Measurements from ENCODE around the gene CD180.
A peak's percentile ranks its signal among the peaks of the same experiment; 100 is the strongest.

CD180 gene

DNA sequence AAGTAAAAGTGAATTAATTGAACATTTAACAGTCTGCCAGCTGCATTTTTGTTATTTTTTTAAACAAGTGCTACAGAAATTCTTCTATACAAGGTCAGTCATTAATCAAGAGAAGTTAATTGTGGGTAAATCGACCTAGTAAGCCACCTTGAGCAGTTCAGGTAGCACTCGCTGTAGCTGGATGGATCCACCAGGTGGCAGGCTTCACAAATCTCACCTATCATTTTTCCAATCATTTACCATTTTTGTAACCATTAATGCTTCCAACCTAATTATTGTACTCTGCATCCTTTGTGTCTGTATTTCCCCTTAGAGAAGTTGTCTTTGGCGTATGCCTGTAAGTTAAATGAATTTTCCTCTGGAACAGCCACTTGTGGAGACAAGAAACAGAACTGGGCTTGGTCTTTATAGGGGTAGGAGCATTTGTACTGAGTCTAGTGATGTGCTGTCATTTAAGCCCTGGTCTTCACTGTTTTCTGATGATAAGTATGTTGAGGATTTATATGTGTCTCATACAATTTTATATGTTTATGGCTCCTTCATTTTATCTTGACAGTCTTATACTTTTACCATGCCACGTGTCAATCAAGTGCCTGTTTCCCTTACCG is 39.5 kb downstream of the CD180 start:
- DNase-seq = peak; percentile 21 to 27

DNA sequence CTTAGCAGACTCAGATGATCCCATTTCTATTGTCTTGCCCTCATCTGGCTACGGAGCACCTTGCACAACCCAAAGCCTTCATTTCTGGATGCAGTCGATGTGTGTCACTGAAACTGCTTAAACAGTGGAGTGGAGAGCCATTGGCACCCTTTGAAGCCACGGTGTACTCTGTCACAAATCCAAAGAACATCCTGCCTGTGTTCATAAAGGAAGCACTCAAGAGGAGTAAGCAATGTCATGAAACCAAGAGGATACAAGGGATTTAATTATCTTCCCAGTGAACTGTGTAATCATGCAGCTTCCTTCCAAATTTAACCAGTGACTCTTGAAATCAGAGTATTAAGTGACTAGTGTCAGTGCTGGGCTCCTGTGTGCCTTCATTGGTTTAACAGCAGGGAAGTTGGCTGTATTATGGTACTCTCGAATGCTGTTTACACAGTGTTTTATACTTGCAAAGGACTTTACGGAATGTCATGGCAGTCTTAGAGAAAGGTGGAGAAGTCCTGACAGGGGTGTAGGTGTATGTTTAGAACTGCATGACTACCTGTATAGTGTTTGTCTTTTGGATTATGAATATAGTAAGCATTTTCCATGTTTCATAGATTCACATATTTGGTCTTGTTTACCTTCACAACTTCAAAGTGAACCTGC is 41.9 kb downstream of the CD180 start:
- DNase-seq = no peak

DNA sequence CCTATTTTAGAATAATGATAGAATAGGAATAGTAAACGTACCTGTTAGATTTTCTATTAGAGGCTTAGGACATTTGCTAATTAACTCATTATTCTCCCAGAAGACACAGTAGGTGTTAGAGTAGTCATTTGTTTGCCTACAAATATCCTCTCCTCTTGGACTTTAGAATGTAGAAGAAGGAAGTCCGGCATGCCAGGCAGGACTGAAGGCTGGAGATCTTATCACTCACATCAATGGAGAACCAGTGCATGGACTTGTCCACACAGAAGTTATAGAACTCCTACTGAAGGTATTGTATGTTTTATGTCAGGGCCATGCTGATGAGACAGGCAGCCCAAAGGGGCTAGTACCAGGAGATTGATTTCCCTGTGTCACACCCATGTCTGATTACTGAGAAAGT is 43.3 kb downstream of the CD180 start:
- no peak for DNase-seq

DNA sequence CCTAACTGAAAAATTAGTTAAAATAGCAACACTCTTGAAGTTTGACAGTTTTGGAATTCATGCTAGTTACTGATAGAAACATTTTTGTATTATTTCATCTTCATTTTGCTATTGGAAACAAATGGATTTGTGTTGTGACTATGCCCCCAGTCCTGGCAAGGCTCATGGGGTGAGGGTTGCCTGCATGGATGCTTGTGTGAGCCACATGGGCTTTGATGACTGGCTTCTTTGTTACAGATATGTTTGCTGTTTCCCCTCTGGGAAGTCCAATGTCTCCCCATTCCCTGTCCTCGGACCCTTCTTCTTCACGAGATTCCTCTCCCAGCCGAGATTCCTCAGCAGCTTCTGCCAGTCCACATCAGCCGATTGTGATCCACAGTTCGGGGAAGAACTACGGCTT is 44.2 kb downstream of the CD180 start:
- DNase-seq = no peak

DNA sequence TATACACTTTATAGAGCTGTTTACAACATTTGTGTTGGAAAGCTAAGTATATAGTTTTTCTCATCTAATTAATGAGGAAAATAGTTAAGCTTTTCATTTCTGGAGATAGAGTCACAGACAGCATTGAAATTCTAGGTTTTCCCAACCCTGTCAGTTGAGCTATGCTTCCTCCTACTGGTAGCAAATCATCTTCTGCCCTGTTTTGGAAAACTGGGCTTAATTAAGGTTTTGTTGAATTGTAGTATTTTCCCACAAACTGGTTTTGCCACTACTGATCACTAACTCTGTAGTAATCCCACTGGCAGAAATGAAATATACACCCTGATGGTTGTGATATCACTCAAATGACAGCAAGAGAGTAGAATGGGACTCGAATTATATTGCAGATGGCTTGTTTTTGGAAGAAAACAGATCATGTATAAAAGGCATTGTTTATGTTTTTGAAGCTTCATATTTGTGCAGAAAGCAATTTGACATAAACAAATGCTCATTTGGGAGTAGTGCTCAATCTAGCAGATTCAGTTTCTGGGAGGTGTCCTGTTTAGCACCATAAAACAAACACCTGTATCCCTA is 46.6 kb downstream of the CD180 start:
- DNase-seq = peak in 1 of 2 experiments; percentile 5

DNA sequence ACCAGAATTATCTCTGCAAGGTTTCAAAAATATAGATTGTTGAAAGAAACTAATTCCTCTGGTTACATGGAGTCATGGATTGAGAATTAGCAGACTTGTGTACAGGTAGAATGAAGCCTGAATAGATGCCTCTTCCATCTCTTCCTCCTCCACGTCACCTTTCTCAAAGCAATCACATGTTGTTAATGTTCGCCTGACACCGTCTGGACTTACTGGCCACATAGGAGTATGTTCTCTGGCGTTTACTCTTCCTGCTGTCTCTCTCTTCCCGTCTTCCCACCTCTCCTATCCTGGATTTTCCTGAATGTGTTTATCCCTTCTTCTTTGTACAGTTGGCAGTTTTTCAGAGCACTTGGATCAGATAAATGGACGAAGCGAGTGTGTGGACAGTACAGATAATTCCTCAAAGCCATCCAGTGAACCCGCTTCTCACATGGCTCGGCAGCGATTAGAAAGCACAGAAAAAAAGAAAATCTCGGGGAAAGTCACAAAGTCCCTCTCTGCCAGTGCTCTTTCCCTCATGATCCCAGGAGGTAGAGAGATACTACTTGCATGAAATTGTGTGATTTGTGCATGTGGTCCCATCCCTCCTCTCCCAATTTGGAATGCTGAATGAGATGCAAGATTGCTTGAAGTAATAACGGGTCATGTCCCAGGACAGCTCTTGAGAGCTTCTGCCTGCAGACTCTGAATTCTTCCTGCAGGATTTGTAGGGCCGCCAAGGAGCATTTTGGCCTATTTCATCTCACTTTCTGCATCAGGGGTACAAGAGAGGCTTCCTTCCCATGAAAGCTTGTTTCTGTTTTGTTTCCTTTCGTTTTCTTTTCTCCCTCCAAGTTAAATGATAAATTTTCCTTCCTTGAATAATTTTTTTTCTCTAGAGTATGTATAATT is 47.3 kb downstream of the CD180 start:
- DNase-seq = no peak

DNA sequence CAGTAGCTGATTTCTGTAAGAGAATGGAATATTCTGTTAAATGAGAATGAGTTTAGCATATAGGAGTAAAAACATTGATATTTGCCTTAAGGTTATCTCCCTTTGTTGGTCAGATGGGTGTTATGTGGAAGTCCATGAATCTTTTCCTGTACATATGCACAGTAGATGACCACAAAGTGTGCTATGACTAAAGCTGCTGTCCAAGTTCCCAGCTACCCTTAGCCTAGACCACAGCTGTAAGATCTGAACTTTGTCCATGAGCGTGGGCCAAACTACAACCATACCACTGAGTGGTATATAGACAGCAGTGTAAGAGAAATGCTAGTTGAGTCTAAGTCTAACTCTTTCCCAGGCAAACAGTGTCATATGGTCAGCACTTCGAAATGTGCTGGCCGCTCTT is 48.8 kb downstream of the CD180 start:
- DNase-seq = no peak

DNA sequence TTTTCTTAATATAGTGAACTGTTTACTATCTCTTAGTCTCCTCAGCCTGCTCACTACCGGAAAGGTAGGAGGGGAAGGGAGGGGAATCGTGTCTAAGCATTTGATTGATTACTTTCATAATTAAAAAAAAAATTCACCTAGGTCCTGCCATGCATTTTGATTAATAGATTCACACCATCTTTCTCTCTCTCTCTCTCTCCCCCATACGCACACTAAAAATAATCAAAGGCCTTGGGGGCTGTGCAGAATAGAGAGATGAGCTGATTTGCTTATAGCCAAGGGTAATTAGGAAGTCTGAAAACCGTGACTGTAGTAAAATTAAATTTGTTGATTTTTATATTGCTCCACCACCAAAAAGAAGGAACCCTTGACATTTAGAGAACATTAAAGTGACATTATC is 49.6 kb downstream of the CD180 start:
- no peak for DNase-seq

DNA sequence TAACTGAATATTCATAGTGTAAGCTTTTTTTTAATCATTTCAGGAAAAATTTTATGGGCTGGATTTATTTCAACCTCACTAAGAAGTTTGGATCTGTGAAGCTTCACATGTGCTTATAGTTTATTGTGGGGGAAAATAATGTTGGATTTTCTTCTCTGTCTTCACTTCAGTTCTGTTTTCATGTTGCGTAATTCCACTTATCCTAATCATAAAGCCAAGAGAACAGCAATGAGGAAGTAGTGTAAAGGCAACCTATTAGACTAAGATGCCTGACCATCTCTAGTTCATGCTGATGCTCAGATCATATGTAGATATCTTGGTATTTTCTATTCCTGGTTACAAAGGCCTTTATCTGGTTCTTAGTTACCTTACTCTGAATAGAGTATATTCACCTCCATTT is 50.0 kb downstream of the CD180 start:
- peak; percentile 80 to 84 for DNase-seq

DNA sequence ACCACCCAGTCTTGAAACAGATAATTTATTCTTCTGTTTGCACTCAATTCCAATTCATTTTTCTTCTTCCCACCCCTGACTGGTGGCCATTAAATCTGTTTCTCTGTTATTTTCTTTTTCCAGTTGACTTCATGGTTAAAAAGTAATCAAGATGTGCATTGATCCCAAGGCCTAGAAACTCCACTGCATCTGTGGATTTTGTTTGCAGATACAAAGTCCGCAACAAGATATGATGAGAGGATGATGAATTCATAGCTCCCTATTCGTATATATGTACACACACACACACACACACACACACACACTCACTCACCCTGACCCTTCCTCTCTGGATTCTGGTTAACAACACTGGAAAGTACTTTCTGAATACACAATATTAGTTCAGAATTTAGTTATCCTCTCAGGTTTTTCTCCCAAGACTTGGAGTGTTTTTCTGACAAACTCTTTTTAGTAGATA is 52.4 kb downstream of the CD180 start:
- no peak for DNase-seq

DNA sequence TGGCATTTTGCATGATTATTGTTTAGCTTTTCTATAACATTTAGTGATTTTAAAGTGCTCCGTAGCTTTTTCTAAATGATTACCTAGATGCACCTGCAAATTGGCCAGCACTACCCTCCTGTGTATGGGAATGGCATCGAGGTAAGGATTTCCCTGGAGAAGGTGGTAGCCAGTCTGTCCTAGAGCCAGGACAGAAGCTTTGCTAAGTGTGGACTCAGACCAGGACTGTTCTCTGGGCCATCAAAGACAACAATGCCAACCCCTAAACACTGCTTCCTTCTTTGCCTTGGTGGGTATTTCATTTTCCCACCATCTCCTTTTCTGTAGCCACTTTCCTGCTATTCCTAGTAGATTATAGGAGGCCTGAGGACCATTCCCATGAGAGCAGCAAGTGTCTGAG is 53.0 kb downstream of the CD180 start:
- DNase-seq = no peak

DNA sequence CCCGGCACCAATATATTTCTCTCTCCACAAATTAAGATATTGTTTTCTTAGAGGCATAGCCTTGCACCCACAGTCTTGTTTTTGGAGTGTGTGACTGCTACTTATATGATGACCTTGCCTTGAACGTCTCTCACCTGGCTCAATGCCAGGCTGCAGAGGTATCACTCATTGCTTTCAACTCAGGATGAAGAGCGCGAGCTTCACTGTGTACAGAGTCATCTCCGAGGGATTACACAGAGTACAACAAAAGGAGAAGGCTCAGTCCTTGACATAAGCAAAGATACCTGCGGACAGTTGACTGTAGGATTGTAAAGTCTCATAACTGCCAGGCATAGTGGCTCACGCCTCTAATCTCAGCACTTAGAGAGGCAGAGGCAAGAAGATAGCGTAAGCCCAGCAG is 53.8 kb downstream of the CD180 start:
- DNase-seq = no peak

DNA sequence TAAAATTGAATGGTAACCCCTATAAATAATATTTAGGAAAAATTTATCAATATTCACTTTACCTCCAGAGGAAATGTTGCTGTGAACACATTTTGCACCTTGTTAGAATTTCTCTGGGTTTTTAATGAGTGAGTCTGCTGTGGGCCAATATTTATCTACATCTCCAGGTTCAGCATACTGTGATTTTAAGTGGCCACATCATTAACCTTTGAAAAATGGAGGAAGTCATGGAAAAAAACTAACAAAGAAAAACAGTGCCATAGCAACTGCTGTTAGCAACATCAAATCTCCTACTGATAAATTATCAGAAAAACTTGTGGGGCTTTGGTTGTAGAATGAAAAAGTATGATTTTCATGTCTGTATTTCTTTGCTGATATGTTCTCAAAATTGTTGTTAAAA is 55.0 kb downstream of the CD180 start:
- no peak for DNase-seq

DNA sequence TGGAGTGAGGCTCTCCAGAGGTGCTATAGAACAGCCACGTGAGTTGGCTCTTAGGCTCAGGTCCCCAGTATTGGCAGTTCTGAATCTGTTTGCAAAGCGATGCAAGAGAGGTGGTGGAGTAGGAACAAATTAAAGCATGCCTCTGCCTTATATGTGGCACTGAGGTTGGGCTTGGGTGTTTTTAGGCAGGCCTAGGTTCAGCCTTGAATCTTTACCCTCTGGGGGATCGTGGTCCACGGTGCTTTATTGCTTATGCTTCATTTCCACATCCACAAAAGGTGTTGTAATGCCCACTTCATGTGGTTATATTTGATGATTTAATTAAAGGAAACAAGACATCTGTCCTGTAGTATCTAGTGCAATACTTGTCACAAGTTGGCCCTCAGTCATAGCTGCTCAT is 56.2 kb downstream of the CD180 start:
- DNase-seq = no peak

DNA sequence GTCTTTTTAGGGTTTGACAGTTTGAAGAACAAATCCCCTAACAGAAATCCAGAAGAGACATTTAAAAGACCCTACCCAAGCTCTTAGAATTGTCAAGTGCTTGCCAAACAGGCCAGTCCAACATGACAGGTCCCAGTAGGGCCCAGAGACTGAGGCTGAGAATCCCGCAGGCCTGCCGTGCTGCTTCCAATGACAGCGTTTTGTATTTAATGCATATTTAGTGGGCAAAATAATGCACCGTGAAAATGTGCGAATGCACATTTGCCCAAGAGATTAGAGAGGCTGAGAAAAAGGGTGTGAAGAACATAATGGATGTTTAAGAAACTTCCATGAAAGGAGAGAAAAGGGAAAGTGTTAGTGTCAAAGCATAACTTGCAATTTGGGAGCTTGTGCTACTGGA is 57.6 kb downstream of the CD180 start:
- no peak for DNase-seq

DNA sequence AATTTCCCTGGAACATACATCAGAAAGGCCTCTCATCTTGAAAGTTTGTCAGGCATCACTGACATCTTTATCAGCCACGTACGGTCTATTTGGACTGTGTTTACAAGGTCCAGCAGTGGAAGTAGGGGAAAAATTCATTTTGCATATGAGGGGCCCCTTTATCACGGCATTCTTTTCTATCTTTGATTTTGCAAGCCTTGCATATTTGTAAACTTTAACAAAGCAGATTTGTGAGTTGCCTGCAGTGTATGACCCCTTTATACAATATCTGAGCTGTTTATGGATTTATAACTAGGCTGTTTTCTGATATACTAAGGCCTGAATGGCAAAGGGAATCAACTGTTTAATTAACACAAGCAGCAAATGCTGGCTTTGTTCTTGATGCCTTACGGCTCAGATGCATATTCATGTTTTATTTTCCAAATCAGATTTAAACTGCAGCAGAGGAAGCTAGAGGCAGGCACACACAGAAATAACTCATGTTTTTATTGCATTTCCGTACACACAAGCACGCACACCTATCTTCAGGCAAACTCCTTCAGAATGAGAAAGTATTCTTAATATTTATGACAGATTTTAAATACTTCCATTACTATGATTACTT is 61.1 kb downstream of the CD180 start:
- no peak for DNase-seq

DNA sequence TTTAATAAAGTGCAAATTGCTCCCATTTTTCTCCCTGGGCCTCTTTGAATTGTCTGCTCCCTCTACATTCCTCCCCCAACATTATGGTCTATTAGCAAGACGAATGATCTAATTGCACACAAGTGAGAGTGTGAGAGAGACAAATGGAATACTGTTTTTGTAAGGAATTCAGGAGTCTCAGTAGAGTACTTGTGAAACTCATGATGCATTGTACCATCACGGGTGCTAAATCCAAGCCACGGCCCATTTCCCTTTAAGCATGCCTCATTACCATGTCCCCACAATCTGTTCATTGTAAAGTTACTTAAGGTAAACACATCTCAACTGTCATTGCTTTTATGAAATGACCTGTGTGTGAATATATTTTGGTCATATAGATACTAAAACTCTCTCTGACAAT is 62.8 kb downstream of the CD180 start:
- DNase-seq = no peak

DNA sequence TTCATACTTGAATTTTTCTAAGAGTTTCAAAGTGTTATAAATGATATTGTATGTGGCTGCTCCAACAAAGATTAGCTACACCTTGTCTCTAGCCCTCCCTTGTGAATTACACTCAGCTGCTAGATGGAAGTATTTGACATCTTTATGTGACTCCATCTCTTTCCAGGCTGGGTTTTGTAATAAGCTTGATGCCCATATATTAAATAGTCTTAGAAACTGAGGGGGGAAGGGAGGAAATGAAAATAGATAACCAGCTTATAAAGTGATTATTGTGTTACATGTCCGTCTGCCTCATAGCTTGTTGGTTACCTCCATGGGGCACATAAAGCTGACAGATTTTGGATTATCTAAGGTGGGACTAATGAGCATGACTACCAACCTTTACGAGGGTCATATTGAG is 63.4 kb downstream of the CD180 start:
- no peak for DNase-seq

DNA sequence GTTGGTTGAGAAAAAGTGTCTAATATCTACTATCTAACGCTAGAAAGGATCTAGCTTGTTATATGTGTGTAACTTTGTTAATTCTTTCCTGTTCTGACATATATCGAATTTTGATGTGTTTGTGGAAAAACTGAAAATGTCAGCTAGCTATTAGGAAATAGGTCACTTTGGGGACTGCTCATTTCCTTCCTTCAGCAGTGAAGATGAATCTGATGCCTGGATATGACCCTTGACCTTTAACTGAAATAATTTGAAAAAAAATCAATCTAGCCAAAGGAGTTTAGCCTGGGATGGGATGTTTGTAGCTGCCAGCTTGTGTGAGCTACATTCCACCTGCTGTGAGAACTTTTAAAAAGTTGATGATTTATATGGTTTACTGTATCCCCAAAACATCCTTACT is 66.8 kb downstream of the CD180 start:
- DNase-seq = no peak

Measured in AML-193 (cell line).